Lower lobe of right lung (tissue), 2 donors: Measurements from ENCODE around the gene CLDN19. TPM values are rescaled to one million over a fixed set of nuclear protein-coding genes. Genes with fewer than 3 reads are reported as not detected.

ENCODE experiments used
- ATAC-seq, 2 donors: fragments of 200-7000 bp; cut with Tn5 transposase; one replicate each; pipeline ENCODE4 v1.9.1; 2020 to 2022; ENCODE audit warnings: mild to moderate bottlenecking in 2 of 2, moderate library complexity in 2 of 2
- DNase-seq: peaks from one replicate; pipeline ENCODE4 v3.0.0-alpha.2; 2020
- H3K27ac ChIP-seq: fragments of 200-600 bp; one replicate; pipeline ENCODE4 v1.8.0; 2022
- H3K27me3 ChIP-seq: fragments of 200-600 bp; one replicate; pipeline ENCODE4 v1.8.0; 2022; ENCODE audit warnings: low read depth
- H3K36me3 ChIP-seq: fragments of 200-600 bp; one replicate; pipeline ENCODE4 v1.8.0; 2022; ENCODE audit warnings: mild to moderate bottlenecking
- H3K4me1 ChIP-seq: fragments of 200-600 bp; one replicate; pipeline ENCODE4 v1.8.0; 2022
- H3K4me3 ChIP-seq: fragments of 200-600 bp; one replicate; pipeline ENCODE4 v1.8.0; 2022; ENCODE audit warnings: mild to moderate bottlenecking
- H3K9me3 ChIP-seq: fragments of 200-600 bp; one replicate; pipeline ENCODE4 v1.8.0; 2022
- intact Hi-C: fragments of 100-400 bp; cut with DNase I; formaldehyde crosslinking; loops from one replicate; pipeline ENCODE4 v1.11.0; 2022
- total RNA-seq: library from RNA; stranded (reverse); fragmentation: NEBNext Ultra II Directional; extraction: Animal tissue kit (Norgen Biotek cat#: 25700); gene quantifications from one replicate; pipeline ENCODE4 v1.2.1, GENCODE V29; 2021
- TF ChIP-seq, protein P1 (sequence below): fragments of 200-600 bp; IDR thresholded peaks from one replicate; pipeline ENCODE4 v1.8.0; 2022; ENCODE audit warnings: antibody characterized with exemption, mild to moderate bottlenecking
- donor health status: DM: no; HTN: yes; CAD: no; lungs with severe emphysema.

Gene CLDN19
- total RNA-seq, 1 donor from 2014 or later = not detected

DNA sequence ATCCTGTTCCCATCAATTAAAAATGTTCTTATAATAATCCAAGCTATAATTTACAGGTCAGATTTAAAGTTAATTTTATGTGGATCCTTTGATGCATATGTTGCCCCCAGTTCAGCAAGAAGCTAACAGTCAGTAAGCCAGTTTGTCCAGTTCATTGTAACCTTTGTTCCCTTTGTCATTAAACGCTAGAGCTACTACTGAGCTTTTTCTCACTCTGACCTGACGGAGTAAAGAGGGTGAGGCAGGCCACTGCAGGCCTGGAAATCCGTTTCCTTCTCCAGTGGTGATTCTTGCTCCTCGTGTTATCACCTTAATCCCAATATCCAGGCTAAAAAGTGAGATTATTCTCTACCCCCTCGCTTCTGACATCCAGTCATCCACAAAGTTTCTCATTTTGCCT lies 47.6 kb downstream of the CLDN19 start:
- TF ChIP-seq, protein P1, sequence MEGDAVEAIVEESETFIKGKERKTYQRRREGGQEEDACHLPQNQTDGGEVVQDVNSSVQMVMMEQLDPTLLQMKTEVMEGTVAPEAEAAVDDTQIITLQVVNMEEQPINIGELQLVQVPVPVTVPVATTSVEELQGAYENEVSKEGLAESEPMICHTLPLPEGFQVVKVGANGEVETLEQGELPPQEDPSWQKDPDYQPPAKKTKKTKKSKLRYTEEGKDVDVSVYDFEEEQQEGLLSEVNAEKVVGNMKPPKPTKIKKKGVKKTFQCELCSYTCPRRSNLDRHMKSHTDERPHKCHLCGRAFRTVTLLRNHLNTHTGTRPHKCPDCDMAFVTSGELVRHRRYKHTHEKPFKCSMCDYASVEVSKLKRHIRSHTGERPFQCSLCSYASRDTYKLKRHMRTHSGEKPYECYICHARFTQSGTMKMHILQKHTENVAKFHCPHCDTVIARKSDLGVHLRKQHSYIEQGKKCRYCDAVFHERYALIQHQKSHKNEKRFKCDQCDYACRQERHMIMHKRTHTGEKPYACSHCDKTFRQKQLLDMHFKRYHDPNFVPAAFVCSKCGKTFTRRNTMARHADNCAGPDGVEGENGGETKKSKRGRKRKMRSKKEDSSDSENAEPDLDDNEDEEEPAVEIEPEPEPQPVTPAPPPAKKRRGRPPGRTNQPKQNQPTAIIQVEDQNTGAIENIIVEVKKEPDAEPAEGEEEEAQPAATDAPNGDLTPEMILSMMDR = no peak
- H3K27ac ChIP-seq = peak overlapping the region; percentile 13
- H3K4me3 ChIP-seq = no peak overlapping the region
- peaks cover 66% of the 10 kb centered on the region for H3K4me1 ChIP-seq
- intact Hi-C loops = no loop called here
- ATAC-seq (peak in 1 of 2 donors; percentile 22), DNase-seq (no peak)
- no peaks in the 10 kb centered on the region for H3K27me3 ChIP-seq
- H3K36me3 ChIP-seq = peaks cover 37% of the 10 kb centered on the region
- no peaks in the 10 kb centered on the region for H3K9me3 ChIP-seq

DNA sequence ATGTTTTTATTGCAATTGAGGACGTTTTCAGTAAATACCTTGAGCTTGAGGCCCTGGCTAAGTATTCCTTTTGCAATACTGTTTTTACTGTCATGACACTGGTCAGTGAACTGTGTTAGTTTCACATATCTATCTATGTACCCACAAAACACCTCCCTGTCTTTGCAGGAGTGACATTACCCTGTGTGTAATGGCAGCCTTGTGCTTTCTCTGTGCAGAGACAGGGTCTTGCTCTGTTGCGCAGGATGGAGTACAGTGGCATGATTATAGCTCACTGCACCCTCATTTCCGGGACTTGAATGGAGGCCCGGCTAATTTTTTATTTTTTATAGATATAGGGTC lies 48.9 kb downstream of the CLDN19 start:
- ATAC-seq = no peak
- DNase-seq = no peak
- Histone ChIP-seq H3K4me3 (no peak overlapping the region), H3K27me3 (no peaks in the 10 kb centered on the region), H3K27ac (no peak overlapping the region), H3K4me1 (peaks cover 79% of the 10 kb centered on the region), H3K9me3 (no peaks in the 10 kb centered on the region), H3K36me3 (peaks cover 29% of the 10 kb centered on the region)
- TF ChIP-seq, protein P1 = no peak
- intact Hi-C loops = no loop called here

GRCh38 chr1:42690477-42691156 lies 49.4 kb downstream of the CLDN19 start:
- DNase-seq (no peak), ATAC-seq (peak in 1 of 2 donors; percentile 27)
- TF ChIP-seq, protein P1 = peak; percentile 8
- H3K36me3 ChIP-seq = peaks cover 24% of the 10 kb centered on the region
- no peaks in the 10 kb centered on the region for H3K9me3 ChIP-seq
- intact Hi-C loops = no loop called here
- H3K4me3 ChIP-seq = no peak overlapping the region
- no peak overlapping the region for H3K27ac ChIP-seq
- peaks cover 83% of the 10 kb centered on the region for H3K4me1 ChIP-seq
- H3K27me3 ChIP-seq = no peaks in the 10 kb centered on the region

GRCh38 chr1:42689912-42690311 lies 50.1 kb downstream of the CLDN19 start:
- Histone ChIP-seq H3K4me3 (no peak overlapping the region), H3K36me3 (peaks cover 19% of the 10 kb centered on the region), H3K27me3 (no peaks in the 10 kb centered on the region), H3K27ac (no peak overlapping the region), H3K4me1 (peaks cover 90% of the 10 kb centered on the region), H3K9me3 (no peaks in the 10 kb centered on the region)
- ATAC-seq (peak in 1 of 2 donors; percentile 42), DNase-seq (no peak)
- TF ChIP-seq, protein P1 = no peak
- intact Hi-C loops = no loop called here

GRCh38 chr1:42686418-42686817 lies 53.6 kb downstream of the CLDN19 start:
- Histone ChIP-seq H3K4me1 (peaks cover 80% of the 10 kb centered on the region), H3K27ac (no peak overlapping the region), H3K9me3 (no peaks in the 10 kb centered on the region), H3K27me3 (no peaks in the 10 kb centered on the region), H3K36me3 (peaks cover 23% of the 10 kb centered on the region), H3K4me3 (no peak overlapping the region)
- intact Hi-C loops = no loop called here
- ATAC-seq = no peak
- TF ChIP-seq, protein P1 = no peak
- DNase-seq = no peak
